ENCODE results near the gene VCX3A.
"Not testable (repeated sequence)": the region's sequence is repeated elsewhere in the genome, so short reads cannot be mapped to it uniquely, and the experiment has no call there.

The VCX3A gene

DNA sequence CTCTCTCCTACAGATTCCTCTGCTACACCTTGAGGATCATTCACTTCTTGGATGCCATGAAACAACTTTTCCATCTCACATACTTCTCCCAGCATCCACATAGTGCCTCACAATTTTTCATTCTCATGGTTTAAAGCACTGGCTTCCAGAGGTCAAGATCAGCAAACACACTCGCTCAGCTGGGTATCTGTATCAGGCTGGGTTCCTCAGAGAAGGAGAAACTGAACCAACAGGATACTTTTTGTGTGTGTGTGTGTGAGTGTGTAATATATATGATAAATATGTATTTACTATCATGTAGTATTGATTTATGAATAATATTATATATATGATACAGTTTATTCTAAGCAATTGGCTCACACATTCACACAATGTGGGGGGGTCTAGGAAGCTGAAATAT lies at the start of gene VCX3A:
TSS of gene VCX3A (minus strand) at position 101 of the 400 bp plus-strand sequence. CDS start 621 bp downstream, outside the sequence.
- not testable (repeated sequence) for DNase-seq (ENCODE audit: low read depth in 2 of 3, low spot score in 1 of 3)

DNA sequence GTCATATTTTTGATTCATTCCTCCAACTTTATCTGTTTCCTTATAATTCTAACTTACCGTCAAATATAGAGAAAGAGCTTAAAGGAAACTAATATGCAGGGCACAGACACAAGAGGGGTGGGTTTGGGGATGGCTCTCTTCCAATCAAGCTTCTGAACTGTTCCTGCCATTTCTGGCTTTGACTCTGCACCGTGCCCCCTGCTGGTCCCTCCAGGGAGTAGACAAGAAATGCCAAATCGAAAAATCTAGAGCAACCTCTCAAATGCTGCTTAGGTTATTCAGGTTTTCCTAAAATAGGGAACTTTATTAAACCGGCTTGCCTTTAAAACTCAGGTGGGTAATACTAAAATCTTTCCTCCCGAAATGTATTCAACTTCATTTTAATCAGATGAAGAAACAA lies 39.8 kb upstream of the VCX3A start:
- no peak for DNase-seq (ENCODE audit: low read depth in 2 of 3, low spot score in 1 of 3)

- DNase-seq (ENCODE audit: low read depth in 2 of 3, low spot score in 1 of 3): no peak
Observed at GRCh38 chrX:6568031-6568430, 33.1 kb upstream of the VCX3A start.

- DNase-seq (ENCODE audit: low read depth in 2 of 3, low spot score in 1 of 3): no peak
Observed at GRCh38 chrX:6558979-6559378, 24.1 kb upstream of the VCX3A start.

DNA sequence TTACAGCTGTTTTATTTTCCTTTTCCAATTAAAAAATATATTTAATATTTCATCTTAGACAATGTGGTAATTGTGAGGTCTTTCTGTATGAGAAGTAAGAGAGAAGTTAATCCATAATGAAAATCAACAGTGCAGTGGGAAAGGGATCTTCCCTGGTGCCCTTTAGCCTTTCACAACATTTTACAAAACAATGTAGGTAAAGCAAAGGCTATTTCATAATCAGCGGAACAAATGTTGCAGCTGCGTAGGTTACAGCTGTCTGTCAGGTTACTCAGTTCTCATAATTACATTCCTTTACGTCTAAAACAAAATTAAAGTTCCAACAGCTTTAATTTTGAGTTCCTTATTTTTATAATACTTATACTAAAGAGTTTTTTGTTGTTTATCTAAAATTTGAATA lies 22.8 kb upstream of the VCX3A start:
- DNase-seq (ENCODE audit: low read depth in 2 of 3, low spot score in 1 of 3): no peak

GRCh38 chrX:6550999-6551398 lies 16.1 kb upstream of the VCX3A start:
- no peak for DNase-seq (ENCODE audit: low read depth in 2 of 3, low spot score in 1 of 3)

GRCh38 chrX:6545712-6546111 lies 10.8 kb upstream of the VCX3A start:
- DNase-seq (ENCODE audit: low read depth in 2 of 3, low spot score in 1 of 3): no peak

DNA sequence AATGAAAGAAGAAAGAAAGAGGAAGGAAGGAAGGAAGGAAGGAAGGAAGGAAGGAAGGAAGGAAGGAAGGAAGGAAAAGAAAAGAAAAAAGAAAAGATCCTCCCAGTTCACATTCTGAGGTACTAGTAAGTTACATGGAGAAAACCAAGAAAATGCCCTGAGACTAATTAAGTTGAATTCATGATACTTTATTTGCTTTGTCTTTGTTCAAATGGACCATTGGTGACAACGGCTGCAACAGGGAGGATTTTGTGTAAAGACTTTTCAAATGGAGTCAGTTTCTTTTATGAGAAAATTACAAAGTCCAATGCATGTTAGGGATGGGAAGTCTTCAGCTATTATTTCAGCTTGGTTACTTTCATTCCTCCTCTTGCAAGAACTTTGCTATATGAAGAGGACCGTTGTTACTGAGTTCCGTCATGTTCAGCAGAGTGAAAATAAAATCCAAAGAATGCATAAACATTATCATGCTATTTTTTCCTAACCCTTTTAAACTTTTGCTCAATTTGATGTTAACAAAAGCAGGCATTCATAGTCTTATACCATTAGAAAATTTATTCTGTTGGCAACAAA lies 8.3 kb downstream of the VCX3A start:
- DNase-seq (ENCODE audit: low read depth in 2 of 3, low spot score in 1 of 3): no peak

GRCh38 chrX:6517376-6517775 lies 17.5 kb downstream of the VCX3A start:
- no peak for DNase-seq (ENCODE audit: low read depth in 2 of 3, low spot score in 1 of 3)

DNA sequence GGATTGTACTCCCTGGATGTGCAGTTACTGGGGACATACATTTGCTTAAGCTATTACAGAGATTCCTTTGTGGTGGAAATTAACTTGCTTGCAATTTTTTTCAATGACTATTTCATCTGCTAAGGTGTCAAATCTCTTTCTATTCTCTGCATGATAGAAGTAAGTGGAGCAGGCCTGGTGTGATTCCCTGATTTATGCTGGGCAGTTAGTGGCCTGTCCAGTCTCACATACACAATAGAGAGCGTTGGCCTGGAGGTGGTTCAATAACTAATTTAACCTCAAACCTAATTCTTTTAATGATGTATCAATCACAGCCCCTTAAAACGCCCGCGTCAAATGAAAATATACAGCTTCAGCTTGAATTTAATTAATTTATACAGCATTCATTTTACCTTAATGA lies 28.5 kb downstream of the VCX3A start:
- no peak for DNase-seq (ENCODE audit: low read depth in 2 of 3, low spot score in 1 of 3)

- no peak for DNase-seq (ENCODE audit: low read depth in 2 of 3, low spot score in 1 of 3)
Observed at GRCh38 chrX:6505960-6506359, 29.0 kb downstream of the VCX3A start.

- DNase-seq (ENCODE audit: low read depth in 2 of 3, low spot score in 1 of 3): no peak
Observed at GRCh38 chrX:6500719-6501118, 34.2 kb downstream of the VCX3A start.

DNA sequence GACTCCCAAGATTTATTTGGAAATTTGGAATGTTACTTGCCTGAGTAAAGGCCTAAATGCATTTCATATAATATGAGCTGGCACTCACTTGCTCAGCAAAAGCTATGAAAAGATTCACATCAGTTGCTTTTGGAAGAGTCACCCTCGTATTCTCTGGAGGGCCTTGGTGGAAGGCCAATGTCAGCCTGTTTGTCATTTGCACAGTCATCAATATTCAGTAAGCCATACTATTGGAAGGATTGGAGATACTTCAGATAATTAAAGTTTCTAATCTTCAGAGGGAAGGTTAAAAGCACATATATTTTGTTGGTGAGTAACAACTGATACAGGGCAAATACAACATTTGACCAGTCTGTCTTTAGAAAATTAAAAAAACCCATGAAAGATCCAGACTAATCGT lies 36.6 kb downstream of the VCX3A start:
- no peak for DNase-seq (ENCODE audit: low read depth in 2 of 3, low spot score in 1 of 3)

Data from stimulated activated CD4-positive, alpha-beta T cell treated with anti-CD3 and anti-CD28 coated beads, Interleukin-12 subunit alpha, Interleukin-12 subunit beta, amount 100 ng/mL, for 48 hours (primary cell).